GM21515 (cell line): Measurements from ENCODE around the gene LHX2.

Experiments
- ATAC-seq: cut with Tn5 transposase; IDR thresholded peaks from one replicate; pipeline ENCODE4 v1.9.1; 2021; ENCODE audit not compliant: unreplicated experiment

Gene LHX2

DNA sequence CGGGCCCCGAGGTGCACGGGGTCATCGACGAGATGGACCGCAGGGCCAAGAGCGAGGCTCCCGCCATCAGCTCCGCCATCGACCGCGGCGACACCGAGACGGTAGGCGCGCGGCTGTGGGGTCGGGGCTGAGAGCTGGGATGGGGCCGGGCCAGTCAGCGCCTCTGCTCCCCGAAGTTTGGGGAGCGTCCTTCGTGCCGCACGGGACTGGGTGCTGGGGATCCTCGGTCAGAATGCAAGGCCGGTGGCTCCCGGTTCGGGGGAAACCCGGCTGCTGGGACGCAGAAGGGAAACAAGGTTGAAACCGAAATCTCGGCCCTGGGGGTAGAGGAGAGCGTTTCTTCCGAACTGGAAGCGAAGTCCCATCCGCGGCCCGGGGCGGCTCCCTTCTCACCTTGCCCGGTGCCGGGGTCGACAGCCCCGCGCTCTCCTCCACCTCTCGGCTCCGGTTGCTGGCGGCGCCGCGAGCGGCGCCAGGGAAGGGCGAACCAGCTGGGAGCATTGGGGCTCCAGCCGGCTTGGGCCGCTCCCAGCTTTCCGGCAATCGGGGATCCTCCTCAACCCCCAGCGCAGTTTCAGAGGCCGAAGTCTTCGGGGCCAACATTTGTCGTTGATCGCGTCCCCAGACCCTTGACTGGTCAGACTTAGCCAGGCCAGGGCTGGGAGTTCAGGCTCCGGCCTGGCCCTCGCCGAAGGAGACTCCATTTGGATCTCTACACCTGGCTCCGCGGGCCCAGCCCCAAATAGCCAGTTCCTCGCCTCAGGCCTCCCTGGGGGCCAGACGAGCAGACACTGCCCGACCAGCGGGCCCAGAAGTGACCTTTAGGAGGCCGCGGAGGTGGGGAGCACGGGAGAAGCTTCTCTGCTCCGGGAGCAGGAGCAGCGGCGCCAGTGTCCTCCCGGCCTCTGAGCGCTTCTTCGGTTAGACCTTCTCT, 1.1 kb downstream of the LHX2 start:
- ATAC-seq, result no peak

DNA sequence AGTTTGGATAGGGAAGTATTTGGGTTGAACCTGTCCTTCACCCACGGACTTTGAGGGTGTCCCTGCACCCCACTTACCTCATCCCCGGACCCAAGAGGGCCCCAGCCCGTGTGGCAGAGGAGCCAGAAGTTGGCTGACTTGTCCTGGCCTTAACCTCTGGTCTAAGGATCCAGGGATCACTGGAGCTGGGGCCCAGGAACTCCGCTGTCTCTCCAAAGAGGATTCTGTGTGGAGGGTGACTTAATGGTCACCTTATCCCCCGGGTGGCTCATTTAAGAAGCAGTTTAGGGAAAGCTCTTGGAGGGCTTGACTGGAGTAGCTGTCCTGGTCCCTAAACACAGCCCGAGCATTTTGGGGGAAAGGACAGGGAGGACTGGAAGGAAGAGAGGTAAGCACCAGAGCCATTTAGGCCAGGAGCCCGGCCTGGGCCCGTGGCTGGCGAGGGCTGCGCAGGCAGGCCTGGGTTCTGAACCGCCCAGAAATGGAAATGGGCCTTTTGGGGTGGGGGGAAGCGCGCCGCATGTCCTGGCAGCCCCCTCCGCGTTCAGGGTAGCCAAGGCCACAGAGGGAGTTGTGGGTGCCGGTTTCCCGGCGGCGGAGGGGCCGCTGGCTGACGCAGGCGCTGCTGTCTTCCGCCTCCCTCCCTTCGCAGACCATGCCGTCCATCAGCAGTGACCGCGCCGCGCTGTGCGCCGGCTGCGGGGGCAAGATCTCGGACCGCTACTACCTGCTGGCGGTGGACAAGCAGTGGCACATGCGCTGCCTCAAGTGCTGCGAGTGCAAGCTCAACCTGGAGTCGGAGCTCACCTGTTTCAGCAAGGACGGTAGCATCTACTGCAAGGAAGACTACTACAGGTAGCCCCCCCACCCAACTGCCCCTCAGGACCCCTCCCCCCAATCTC, 2.0 kb downstream of the LHX2 start:
- no peak for ATAC-seq

DNA sequence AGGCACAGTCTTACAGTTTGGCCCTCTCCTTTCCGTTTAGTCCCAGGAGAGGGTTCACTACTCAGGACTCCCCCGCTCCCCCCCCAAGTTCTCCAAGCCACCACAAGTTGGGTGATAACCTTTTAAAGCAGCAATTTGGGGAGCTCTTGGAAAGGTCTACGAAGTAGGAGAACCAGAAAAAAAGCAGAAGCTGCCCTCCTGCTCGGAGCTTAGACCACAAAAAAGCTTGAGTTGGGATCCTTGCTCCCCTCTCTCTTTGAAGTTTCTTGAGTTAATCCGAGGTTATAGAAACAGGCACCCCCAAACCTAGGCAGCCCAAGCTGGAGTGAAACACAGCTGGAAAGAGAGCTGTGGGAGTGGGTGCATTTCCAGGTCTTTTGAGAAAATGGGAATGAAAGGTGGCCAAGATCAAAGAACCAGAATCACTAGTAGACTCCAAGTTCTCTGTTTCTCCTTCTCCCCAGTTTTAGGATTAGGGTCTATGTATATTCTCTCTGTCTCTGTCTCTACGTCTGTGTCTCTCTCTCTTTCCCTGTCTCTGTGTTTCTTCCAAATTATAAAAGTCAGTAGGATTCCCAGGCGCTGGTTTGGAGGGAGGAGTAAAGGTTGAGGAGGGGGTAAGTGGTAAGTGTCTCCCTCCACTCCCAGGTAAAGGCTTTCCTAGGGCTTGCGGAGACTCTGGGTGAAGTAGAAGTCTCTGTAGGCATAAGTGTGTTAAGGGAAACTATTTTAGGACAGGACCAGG, 2.8 kb downstream of the LHX2 start:
- ATAC-seq, result no peak

DNA sequence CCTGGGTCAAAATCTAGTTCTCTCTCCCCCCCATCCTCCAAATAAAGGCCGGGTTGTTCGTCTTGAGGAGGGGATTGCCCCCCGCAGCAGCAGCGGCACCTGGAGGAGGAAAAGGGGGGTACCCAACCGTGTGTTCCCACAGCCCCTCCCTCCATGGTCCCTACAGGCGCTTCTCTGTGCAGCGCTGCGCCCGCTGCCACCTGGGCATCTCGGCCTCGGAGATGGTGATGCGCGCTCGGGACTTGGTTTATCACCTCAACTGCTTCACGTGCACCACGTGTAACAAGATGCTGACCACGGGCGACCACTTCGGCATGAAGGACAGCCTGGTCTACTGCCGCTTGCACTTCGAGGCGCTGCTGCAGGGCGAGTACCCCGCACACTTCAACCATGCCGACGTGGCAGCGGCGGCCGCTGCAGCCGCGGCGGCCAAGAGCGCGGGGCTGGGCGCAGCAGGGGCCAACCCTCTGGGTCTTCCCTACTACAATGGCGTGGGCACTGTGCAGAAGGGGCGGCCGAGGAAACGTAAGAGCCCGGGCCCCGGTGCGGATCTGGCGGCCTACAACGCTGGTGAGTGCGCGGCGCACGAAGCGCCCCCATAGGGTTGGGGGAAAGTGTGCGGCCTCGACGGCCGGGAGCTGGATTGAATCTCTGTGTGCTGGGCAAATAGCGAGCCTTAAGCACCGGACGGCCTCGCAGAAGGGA, 3.5 kb downstream of the LHX2 start:
- ATAC-seq, result no peak

DNA sequence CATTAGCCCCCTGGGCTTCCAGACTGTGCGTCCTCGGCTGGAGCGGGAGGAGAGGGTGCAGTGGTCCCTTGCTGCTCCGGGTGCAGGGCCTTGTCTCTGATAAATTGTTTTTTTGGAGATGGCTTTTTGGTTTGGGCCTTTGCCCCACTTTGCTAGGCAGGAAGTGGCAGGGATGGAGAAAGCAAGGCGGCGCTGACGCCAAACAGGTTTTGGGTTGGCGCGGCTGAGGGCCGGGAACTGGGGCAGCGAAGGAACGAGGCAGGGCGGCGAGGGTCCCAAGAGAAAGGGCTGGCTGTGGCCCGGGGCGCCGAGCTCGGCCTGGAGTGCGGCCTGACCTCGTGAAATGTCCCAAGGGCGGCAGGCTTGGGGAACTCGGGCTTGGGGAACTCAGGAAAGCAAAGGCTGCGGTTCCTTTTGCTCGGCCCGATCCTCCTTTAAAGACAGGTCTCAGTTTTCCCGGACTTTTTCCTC, 4.1 kb downstream of the LHX2 start:
- ATAC-seq, result no peak

DNA sequence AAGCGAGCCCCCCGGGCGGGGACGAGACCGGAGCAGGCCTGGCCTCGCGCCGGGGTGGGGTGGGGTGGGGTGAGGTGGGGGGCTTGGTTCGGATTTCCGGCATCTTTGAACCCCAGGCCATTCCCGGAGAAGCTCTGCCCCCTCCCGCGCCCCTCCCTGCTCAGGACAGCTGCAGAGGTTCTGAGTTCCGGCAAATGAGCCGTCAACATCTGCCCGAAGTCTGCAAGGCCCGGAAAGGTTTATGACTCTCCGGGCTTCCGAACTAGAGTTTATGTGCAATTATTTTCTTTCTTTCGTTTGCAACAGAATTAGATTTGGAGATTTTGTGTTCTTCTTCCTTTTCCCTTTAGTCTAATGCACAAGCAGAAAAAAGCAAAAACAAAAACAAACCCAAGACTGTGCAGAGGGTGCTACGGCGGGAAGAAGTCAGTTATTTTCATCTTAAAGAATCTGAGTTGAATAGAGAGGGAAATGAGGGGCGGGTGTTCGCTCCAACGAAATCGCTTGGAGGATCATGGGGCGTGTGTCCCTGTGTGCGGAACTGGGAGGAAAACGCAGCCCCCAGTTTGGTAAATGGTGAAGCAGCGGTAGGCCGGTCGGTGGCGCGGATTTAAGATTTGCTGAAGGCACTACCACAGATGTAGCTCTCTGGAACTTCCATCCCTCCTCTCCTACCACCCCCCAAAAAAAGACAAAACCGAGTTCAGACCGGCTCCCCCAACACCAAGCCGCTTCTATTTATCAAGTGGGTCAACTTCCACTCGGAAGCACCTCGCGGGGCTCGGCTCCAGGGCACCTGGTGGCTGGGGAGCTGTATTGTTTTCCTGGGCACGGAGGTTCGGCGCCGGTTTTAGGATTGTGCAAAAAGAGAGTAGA, 4.8 kb downstream of the LHX2 start:
- no peak for ATAC-seq

DNA sequence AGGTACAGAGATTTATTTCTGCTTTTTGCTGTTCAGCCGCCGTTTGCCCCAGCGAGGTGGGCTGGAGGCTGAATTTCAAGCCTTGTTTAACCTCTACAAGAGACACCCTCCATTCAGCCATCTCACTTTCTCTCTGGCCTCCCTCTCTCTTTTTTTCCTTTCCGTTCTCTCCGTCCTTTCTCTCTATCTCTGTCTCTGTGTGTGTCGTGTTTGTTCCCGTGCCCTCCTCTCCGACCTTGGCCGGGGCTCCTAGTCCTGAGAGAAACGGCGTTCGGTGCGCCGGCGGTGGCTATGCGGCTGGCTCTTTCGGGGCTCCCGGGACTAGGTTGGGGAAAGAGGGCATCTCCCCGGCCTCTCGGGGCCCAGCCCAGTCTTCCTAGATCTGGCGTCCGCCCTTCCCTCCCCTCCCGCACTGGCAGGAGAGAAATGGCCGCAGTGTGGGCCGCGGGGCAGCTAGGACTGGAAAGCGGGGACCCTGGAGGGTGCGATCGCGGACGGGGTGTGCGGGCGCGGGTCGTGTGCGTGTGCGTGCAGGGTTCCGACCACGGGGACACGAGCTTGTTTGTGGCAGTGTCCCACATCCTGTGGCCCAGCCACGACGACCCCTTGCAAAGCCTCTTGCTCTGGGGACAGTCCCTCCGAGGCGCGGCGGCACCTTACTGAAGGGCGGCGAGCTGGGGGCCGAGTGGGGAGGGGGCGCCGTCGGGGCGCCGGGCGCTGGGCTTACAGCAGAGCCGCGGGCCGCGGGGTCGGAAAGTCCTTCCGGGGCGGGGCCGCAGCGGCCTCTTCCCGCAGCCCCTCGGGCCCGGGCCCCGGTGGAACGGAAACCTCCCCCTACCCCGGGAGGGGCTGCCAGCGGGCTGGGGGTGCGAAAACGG, 5.7 kb downstream of the LHX2 start:
- ATAC-seq, result no peak

DNA sequence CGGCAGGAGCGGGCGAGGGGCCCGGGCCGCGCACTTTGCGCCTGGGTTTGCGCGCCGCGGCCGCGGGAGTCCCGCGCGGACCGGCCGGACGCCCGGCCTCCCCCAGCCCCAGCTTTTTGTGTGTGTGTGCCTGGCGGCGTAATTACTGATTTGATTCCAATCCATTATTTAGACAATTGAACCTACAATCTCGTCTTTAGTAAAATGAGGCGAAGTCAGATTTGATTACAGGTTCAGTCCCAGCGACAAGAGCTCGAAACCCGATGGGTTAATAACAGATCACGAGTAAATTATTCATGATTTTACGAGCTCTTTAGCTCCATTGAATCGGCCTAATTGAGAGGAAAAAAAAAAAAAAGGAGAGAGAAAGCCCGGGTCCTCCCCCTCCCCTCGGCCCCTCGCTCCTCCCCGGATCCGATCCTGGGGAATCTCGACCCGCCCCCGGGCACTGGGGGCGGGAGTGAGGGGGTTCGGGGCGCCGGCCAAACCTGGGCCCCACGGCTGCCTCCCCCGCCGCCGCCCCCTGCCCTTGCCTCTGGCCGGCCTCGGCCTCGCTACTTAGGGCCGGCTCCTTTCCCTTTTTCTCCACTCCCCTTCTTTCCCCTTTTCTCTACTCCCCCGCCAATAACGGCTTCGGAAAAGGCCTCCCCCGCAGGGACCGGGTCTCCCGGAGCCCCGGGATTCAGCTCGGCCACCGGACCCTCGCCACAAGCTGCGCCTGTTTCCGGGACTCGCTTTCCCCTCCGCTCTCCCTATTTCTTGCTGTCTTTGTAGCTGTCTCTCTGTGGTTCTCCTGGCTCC, 6.6 kb downstream of the LHX2 start:
- ATAC-seq, result no peak

DNA sequence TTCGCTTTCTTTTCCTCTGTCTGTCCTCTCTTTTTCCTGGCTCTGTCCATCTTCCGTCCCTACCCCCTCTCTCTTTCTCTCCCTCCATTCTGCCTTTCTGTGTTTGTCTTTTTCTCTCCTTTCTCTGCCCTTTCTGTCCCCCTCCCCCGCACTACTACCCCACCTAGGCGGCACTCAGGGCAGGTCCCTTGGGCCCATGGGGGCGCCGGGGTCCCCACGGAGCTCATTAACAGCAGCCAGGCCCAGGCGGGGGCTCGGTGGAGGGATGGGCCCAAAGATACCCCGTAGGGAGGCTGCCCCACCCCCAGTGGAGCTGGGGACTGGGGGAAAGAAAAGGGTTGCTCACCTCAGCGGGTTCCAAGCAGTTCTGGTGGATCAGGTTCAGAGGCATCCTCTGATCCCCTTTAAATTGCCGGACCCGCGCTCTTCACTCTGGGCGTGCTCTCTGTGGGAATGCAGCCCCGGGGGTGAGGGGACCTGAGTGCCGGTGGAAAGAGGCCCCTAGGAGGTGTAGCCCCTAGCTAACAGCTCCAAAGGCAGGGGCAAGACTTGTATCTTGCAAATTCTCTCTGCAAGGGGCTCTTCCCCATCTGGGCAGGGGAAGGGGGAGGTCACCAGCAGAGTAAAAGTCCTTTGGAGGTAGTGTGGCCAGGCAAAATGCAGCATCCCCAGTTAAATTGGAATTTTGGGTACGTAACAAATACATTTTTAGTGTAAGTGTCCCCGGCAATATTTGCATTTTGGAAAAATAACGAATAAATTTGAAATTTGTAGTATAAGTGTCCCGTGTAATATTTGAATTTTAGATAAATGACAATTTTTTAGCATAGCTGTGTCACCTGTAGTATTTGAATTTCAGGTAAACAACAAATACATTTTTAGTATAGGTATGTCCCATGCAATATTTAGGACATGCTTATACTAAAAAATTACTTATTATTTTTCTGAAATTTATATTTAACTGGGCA, 7.4 kb downstream of the LHX2 start:
- ATAC-seq, result no peak

DNA sequence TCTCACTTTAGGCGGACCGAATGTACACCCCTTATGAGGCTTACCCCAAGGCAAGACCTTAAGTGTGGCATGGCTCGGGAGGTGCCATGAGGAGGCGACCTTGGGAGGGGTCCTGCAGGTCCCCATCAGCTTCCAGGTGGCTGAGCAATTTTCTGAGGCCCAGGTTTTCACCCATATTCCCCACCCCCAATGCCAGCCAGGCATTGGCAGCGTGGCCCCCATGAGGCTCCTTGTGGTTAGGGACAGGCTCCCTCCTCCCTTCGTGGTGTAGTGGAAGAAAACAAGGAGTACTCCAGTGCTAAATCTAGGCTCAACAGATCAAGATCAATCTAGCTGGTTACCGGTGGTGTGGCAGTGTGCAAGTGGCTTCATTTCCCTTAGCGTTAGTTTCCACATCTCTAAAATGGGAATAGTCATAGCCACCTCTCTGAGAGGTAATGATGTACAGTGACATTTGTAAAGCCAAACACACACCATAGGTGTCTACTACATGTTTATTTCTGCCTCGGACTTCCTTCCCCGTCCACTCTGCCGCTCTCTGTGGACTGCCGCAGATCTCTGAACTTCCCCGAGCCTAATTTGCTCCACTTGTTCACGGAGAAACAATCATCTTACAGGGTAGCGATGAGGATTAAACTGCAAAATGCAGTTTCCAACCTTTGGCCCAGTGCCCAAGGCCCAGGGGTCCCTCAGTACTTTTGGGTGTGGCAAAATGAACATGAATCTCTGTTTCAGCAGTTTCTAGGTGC, 8.4 kb downstream of the LHX2 start:
- no peak for ATAC-seq

DNA sequence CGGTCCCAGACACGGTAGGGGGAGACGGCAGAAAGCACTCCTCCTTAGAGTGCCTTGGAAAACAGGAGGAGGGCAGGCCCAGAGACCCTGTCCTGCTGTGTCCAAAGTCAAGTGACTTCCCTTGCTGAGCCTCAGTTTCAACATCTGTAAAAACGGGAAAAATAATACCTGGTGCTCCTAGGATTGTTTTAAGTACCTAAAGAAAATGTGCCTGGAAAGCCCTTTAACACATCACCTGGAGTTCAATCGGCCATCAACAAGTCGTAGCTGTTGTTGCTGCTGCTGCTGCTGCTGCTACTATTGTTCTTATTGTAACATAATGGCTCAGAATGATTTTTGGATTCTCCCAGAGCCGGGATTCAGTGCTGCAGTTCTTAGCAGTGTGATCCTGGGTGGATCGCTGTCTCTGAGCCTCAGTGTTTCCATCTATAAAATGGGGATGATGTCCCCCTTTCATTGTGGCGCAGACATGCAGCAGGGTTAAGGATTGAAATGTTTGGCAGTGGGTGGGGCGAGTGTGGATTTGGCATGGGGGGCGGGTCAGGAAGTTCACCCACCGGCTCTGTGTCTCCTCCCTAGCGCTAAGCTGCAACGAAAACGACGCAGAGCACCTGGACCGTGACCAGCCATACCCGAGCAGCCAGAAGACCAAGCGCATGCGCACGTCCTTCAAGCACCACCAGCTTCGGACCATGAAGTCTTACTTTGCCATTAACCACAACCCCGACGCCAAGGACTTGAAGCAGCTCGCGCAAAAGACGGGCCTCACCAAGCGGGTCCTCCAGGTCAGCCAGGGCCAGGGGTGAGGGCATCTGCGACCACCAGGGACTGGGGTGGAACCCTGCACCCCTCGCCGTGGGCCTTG, 9.2 kb downstream of the LHX2 start:
- ATAC-seq, result no peak

DNA sequence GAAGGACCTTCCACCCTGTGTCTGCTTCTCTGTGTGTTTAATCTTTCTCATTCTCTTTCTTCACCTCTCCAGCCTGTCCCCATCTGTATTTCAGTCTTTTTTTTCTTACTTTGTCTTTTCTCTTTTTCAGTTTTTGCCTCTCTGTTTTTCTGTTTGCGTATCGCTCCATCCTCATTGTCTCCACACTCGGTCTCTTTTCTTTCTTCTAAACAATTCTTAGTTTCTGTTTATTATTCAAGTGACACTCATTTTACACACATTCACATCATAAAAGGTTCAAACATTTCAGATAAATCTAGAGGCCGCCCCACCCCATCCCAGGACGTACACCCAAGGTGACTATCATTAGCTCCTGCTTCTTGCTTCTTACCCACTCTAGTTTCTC, 9.8 kb downstream of the LHX2 start:
- no peak for ATAC-seq

DNA sequence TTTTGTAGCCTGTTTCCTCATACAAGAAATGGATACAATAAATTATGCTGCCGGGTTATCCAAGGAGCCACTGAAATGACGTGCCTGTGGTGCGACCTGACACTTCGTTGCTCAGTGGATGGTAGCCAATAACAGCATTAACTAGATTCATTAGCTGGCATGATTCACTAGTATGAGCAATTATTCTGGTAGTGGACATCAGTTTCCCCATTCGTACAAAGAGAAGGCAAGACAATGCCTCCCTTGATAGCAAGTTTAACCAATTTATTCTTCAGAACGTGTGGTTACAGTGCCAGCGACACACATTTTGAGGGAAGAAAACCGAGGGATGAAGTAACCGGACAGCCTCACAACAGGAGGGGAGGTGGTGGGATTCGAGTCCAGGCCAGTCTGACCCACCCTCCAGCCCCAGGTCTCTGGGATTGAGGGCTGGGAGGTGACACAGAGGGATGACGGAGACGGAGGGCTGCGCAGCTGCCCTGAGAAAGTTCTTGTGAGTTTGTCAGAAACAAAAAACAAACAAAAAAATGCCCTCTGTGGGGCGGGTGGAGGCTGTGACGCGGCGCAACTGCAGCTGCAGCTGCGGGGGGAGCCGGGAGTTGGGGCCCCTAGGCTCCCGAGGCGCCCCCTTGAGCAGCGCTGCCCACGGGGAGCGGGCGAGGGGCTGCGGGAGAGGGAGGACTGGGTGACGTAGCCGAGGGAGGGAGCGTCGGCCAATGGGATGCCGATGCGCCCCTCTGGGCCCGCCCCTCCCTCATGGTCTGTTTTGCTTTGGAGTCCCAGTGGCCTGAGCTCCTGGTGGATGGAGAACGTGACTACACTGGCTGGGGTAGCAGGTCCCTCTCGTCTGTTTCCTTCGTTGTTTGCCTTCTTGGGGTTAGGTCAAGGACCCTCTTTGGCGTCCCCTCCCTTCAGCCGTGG, 10.9 kb downstream of the LHX2 start:
- no peak for ATAC-seq

DNA sequence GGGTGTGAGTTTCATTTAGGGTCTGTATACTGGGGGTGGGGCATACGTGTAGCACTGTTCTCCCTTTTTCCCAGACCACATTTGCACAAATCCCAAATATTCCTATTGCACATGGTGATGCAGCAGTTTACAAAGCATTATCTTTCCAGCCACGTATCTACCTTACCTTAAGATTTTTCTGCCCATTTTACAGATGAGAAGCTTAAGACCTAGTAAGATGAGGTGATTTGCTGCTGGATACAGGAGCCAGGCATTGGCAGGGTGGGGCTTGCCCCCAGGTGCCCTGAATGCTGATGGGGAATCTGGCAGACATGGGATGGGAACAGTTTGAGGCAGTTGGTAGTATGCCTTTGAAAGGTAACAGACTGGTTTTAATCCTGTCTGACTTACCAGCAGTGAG, 12.5 kb downstream of the LHX2 start:
- ATAC-seq, result no peak
